ENCODE data around the gene NLRP12.
"Not testable (repeated sequence)": the region's sequence is repeated elsewhere in the genome, so short reads cannot be mapped to it uniquely, and the experiment has no call there.

The NLRP12 gene

GRCh38 chr19:53865918-53866864 is 42.1 kb upstream of the NLRP12 start:
- Histone ChIP-seq H3K4me3 (ENCODE audit: low read length) (peak overlapping the region; percentile 57), H3K36me3 (ENCODE audit: control insufficient read depth, low read depth, low read length) (peaks cover 3% of the 10 kb centered on the region), H3K9me3 (ENCODE audit: control insufficient read depth, low read depth, low read length) (no peaks in the 10 kb centered on the region), H3K27me3 (ENCODE audit: control insufficient read depth, insufficient read depth, low read length) (no peaks in the 10 kb centered on the region), H3K4me1 (ENCODE audit: control insufficient read depth, low read depth, low read length) (peaks cover 14% of the 10 kb centered on the region), H3K27ac (ENCODE audit: low read length) (peak overlapping the region; percentile 97), H3K9ac (ENCODE audit: low read length) (peak overlapping the region; percentile 88)

DNA sequence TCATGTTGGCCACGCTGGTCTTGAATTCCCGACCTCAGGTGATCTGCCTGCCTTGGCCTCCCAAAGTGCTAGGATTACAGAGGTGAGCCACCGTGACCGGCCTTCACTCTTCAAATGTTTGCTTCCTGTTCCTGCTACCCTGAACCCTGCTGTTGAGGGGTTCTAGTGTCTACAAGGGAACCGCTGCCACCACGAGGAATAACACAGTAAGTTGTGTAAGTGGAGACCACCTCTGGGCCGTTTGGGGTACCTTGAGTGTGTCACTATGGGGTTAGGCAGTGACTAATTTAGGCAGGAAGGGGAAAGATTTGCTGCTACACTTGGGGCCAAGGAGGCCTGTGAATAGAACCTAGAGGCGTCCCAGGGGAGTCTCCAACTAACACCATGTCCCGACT is 41.4 kb upstream of the NLRP12 start:
- H3K27ac ChIP-seq (ENCODE audit: low read length) = peak overlapping the region; percentile 97
- H3K9me3 ChIP-seq (ENCODE audit: control insufficient read depth, low read depth, low read length) = no peaks in the 10 kb centered on the region
- H3K4me1 ChIP-seq (ENCODE audit: control insufficient read depth, low read depth, low read length) = peaks cover 14% of the 10 kb centered on the region
- H3K4me3 ChIP-seq (ENCODE audit: low read length) = peak overlapping the region; percentile 57
- no peaks in the 10 kb centered on the region for H3K27me3 ChIP-seq (ENCODE audit: control insufficient read depth, insufficient read depth, low read length)
- H3K9ac ChIP-seq (ENCODE audit: low read length) = peak overlapping the region; percentile 88
- no peaks in the 10 kb centered on the region for H3K36me3 ChIP-seq (ENCODE audit: control insufficient read depth, low read depth, low read length)

GRCh38 chr19:53864308-53864836 is 40.3 kb upstream of the NLRP12 start:
- Histone ChIP-seq H3K9ac (ENCODE audit: low read length) (no peak overlapping the region), H3K4me3 (ENCODE audit: low read length) (no peak overlapping the region), H3K4me1 (ENCODE audit: control insufficient read depth, low read depth, low read length) (peaks cover 14% of the 10 kb centered on the region), H3K27me3 (ENCODE audit: control insufficient read depth, insufficient read depth, low read length) (no peaks in the 10 kb centered on the region), H3K27ac (ENCODE audit: low read length) (no peak overlapping the region), H3K9me3 (ENCODE audit: control insufficient read depth, low read depth, low read length) (no peaks in the 10 kb centered on the region), H3K36me3 (ENCODE audit: control insufficient read depth, low read depth, low read length) (no peaks in the 10 kb centered on the region)

DNA sequence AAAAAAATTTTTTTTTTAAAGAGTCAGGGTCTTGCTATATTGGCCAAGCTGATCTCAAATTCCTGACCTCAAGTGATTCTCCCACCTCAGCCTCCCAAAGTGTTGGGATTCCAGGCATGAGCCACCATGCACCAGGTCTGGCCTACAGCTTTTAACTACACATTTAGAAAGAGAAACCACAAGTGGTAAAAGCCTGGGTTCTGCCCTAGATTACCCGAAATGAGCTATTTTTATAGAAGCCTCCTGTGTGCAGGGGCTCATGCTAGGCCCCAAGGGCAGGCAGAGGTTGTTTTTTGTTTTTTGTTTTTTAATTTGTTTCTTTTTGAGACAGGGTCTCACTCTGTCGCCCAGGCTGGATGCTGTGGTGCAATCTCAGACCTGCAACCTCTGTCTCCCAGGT is 29.6 kb upstream of the NLRP12 start:
- Histone ChIP-seq H3K27ac (ENCODE audit: low read length) (no peak overlapping the region), H3K9ac (ENCODE audit: low read length) (no peak overlapping the region), H3K36me3 (ENCODE audit: control insufficient read depth, low read depth, low read length) (no peaks in the 10 kb centered on the region), H3K4me1 (ENCODE audit: control insufficient read depth, low read depth, low read length) (peaks cover 5% of the 10 kb centered on the region), H3K4me3 (ENCODE audit: low read length) (no peak overlapping the region), H3K9me3 (ENCODE audit: control insufficient read depth, low read depth, low read length) (no peaks in the 10 kb centered on the region), H3K27me3 (ENCODE audit: control insufficient read depth, insufficient read depth, low read length) (no peaks in the 10 kb centered on the region)

DNA sequence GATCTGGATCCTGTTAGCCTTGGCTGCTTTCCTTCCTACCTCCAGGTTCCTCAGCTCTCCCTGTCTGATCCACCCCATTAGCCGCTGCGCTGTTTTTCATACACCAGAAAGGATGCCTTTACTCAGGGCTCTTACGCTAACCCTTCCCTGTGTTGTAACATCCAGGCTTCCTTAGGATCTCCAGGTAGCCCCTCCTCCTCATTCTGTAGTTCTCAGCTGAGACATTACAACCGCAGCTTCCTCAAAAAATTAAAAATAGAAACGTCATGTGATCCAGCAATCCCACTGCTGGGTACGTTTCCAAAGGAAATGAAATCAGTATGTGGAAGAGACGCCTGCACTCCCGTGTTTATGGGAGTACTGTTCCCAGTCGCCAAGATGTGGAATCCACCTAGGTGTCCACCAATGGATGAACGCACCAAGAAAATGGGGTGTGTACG is 25.1 kb upstream of the NLRP12 start:
- Histone ChIP-seq H3K27ac (ENCODE audit: low read length) (no peak overlapping the region), H3K4me1 (ENCODE audit: control insufficient read depth, low read depth, low read length) (no peaks in the 10 kb centered on the region), H3K9ac (ENCODE audit: low read length) (no peak overlapping the region)

DNA sequence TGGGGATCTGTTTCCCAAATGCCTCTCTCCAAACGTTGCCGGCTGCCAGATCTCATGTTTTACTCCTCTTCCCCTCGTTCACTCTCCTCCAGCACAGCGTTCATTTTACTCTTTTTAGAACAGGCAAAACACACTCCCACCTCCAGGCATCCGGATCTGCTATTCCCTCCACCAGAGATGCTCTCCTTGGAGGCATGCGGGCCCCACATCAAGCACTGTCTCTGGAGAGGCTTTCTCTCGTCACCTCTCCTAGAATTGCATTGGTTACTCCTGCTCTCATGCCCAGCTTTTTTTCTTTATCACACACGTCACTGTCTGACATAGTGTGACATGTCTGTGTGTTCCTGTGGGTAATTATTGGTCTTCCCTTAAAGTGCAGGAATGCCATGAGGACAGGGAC is 23.4 kb upstream of the NLRP12 start:
- Histone ChIP-seq H3K27me3 (ENCODE audit: control insufficient read depth, insufficient read depth, low read length) (no peaks in the 10 kb centered on the region), H3K4me3 (ENCODE audit: low read length) (no peak overlapping the region), H3K9ac (ENCODE audit: low read length) (no peak overlapping the region), H3K9me3 (ENCODE audit: control insufficient read depth, low read depth, low read length) (no peaks in the 10 kb centered on the region), H3K27ac (ENCODE audit: low read length) (no peak overlapping the region), H3K36me3 (ENCODE audit: control insufficient read depth, low read depth, low read length) (no peaks in the 10 kb centered on the region), H3K4me1 (ENCODE audit: control insufficient read depth, low read depth, low read length) (no peaks in the 10 kb centered on the region)

More for the DNA sequence above, 25.1 kb upstream of the NLRP12 start:
- H3K36me3 ChIP-seq (ENCODE audit: control insufficient read depth, low read depth, low read length) = no peaks in the 10 kb centered on the region
- H3K9me3 ChIP-seq (ENCODE audit: control insufficient read depth, low read depth, low read length) = no peaks in the 10 kb centered on the region
- no peak overlapping the region for H3K4me3 ChIP-seq (ENCODE audit: low read length)
- H3K27me3 ChIP-seq (ENCODE audit: control insufficient read depth, insufficient read depth, low read length) = no peaks in the 10 kb centered on the region

GRCh38 chr19:53844849-53845246 is 20.7 kb upstream of the NLRP12 start:
- H3K36me3 ChIP-seq (ENCODE audit: control insufficient read depth, low read depth, low read length) = no peaks in the 10 kb centered on the region
- H3K27me3 ChIP-seq (ENCODE audit: control insufficient read depth, insufficient read depth, low read length) = no peaks in the 10 kb centered on the region
- H3K4me1 ChIP-seq (ENCODE audit: control insufficient read depth, low read depth, low read length) = no peaks in the 10 kb centered on the region
- H3K9ac ChIP-seq (ENCODE audit: low read length) = no peak overlapping the region
- no peaks in the 10 kb centered on the region for H3K9me3 ChIP-seq (ENCODE audit: control insufficient read depth, low read depth, low read length)
- H3K4me3 ChIP-seq (ENCODE audit: low read length) = no peak overlapping the region
- no peak overlapping the region for H3K27ac ChIP-seq (ENCODE audit: low read length)

DNA sequence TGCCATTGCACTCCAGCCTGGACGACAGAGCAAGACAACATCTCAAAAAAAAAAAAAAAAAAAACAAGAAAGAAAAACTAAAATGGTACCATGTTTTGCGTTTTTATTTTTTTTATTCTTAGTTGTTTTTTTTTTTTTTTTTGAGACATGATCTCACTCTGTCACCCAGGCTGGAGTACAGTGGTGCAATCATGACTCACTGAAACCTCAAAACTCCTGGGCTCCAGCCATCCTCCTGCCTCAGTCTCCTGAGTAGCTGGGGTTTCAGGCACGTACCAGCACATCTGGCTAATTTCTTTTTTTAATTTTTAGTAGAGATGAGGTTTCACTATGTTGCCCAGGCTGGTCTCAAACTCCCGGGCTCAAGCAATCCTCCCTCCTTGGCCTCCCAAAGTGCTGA is 16.8 kb upstream of the NLRP12 start:
- not testable (repeated sequence) for H3K4me3 ChIP-seq (ENCODE audit: low read length); H3K9ac ChIP-seq (ENCODE audit: low read length); H3K4me1 ChIP-seq (ENCODE audit: control insufficient read depth, low read depth, low read length); H3K27ac ChIP-seq (ENCODE audit: low read length); H3K36me3 ChIP-seq (ENCODE audit: control insufficient read depth, low read depth, low read length); H3K27me3 ChIP-seq (ENCODE audit: control insufficient read depth, insufficient read depth, low read length); H3K9me3 ChIP-seq (ENCODE audit: control insufficient read depth, low read depth, low read length)

DNA sequence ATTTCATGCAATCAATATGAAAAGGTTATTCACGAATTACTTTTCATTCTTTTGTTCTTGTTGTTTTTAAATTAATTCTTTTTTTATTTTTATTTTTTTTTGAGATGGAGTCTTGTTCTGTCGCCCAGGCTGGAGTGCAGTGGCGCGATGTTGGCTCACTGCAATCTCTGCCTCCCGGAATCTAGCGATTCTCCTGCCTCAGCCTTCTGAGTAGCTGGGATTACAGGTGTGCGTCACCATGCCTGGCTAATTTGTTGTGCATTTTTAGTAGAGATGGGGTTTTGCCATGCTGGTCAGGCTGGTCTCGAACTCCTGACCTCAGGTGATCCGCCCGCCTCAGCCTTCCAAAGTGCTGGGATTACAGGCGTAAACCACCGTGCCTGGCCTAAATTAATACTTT is 16.1 kb upstream of the NLRP12 start:
- H3K36me3 ChIP-seq (ENCODE audit: control insufficient read depth, low read depth, low read length); H3K9me3 ChIP-seq (ENCODE audit: control insufficient read depth, low read depth, low read length); H3K9ac ChIP-seq (ENCODE audit: low read length); H3K4me3 ChIP-seq (ENCODE audit: low read length); H3K4me1 ChIP-seq (ENCODE audit: control insufficient read depth, low read depth, low read length); H3K27ac ChIP-seq (ENCODE audit: low read length); H3K27me3 ChIP-seq (ENCODE audit: control insufficient read depth, insufficient read depth, low read length): not testable (repeated sequence)

GRCh38 chr19:53838446-53838845 is 14.3 kb upstream of the NLRP12 start:
- peak overlapping the region; percentile 62 for H3K27ac ChIP-seq (ENCODE audit: low read length)
- H3K36me3 ChIP-seq (ENCODE audit: control insufficient read depth, low read depth, low read length); H3K27me3 ChIP-seq (ENCODE audit: control insufficient read depth, insufficient read depth, low read length); H3K9me3 ChIP-seq (ENCODE audit: control insufficient read depth, low read depth, low read length); H3K9ac ChIP-seq (ENCODE audit: low read length); H3K4me3 ChIP-seq (ENCODE audit: low read length); H3K4me1 ChIP-seq (ENCODE audit: control insufficient read depth, low read depth, low read length): not testable (repeated sequence)

DNA sequence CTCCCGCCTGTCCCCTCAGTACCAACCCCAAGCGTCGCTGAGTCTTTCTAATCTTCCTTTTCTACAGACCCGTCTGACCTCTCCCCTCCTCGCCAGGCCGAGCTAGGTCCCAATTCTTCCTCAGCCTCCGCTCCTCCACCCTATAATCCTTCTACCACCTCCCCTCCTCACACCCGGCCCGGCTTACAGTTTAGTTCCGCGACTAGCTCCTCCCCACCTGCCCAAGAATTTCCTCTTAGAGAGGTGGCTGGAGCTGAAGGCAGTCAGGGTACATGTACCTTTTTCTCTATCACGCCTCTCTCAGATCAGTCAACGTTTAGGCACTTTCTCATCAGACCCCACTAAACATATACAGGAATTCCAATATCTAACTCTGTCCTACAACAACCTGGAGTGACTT is 8.7 kb upstream of the NLRP12 start:
- H3K4me3 ChIP-seq (ENCODE audit: low read length) = peak overlapping the region; percentile 47
- not testable (repeated sequence) for H3K9me3 ChIP-seq (ENCODE audit: control insufficient read depth, low read depth, low read length); H3K9ac ChIP-seq (ENCODE audit: low read length); H3K36me3 ChIP-seq (ENCODE audit: control insufficient read depth, low read depth, low read length); H3K27me3 ChIP-seq (ENCODE audit: control insufficient read depth, insufficient read depth, low read length); H3K27ac ChIP-seq (ENCODE audit: low read length); H3K4me1 ChIP-seq (ENCODE audit: control insufficient read depth, low read depth, low read length)

DNA sequence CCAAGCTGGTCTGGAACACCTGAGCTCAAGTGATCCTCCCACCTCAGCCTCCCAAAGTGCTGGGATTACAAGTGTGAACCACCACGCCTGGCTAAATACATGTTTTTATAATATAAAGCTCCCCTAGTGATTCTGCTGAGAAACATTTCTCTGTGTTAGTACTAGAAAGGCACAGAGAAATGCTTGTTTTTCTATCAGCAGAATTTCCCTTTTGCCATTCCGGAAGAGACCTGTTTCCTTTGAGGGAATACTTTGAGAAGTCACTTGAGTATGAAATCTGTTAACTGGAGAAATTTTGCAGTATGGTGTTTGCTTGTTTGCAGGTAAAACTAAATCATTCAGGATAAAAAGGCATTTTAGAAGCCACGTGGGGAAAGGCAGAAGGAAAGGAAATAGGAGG is 4.4 kb upstream of the NLRP12 start:
- Histone ChIP-seq H3K4me1 (ENCODE audit: control insufficient read depth, low read depth, low read length) (peaks cover 4% of the 10 kb centered on the region), H3K36me3 (ENCODE audit: control insufficient read depth, low read depth, low read length) (no peaks in the 10 kb centered on the region), H3K27me3 (ENCODE audit: control insufficient read depth, insufficient read depth, low read length) (no peaks in the 10 kb centered on the region), H3K9ac (ENCODE audit: low read length) (no peak overlapping the region), H3K27ac (ENCODE audit: low read length) (no peak overlapping the region), H3K9me3 (ENCODE audit: control insufficient read depth, low read depth, low read length) (no peaks in the 10 kb centered on the region), H3K4me3 (ENCODE audit: low read length) (no peak overlapping the region)
